ENCODE data around the gene PVR. TPM values are rescaled to one million over a fixed set of nuclear protein-coding genes. Genes with fewer than 3 reads are reported as not detected.

The PVR gene
- total RNA-seq, 1 experiment from 2014 or later = 52.1 TPM

GRCh38 chr19:44697670-44698034, 53.9 kb downstream of the PVR start:
- no peak overlapping the region for H3K4me3 ChIP-seq
- DNase-seq = no peak
- intact Hi-C loops (cut with micrococcal nuclease; ENCODE audit: unreplicated experiment) = no loop called here
- no peaks in the 10 kb centered on the region for H3K79me2 ChIP-seq (ENCODE audit: low read depth)
- peaks cover 35% of the 10 kb centered on the region for H3K4me1 ChIP-seq (replicated peaks; ENCODE audit: insufficient read depth)
- peaks cover 31% of the 10 kb centered on the region for H3F3A ChIP-seq (ENCODE audit: insufficient read depth, low read depth)
- TF ChIP-seq CTCF (conservative IDR thresholded peaks at IDR 0.05) = no peak
- no peak for TF ChIP-seq EZH2 (IDR thresholded peaks at IDR 0.05; ENCODE audit: low read depth)
- H3K27me3 ChIP-seq (ENCODE audit: insufficient read depth, low read depth) = no peaks in the 10 kb centered on the region
- no peaks in the 10 kb centered on the region for H3K36me3 ChIP-seq (ENCODE audit: low read depth)
- H3K4me2 ChIP-seq = no peak overlapping the region
- H2AFZ ChIP-seq = no peak overlapping the region
- H3K9me2 ChIP-seq (ENCODE audit: insufficient read depth) = no peaks in the 10 kb centered on the region
- no peaks in the 10 kb centered on the region for H4K20me1 ChIP-seq (ENCODE audit: insufficient read depth)
- no TSS peak for BruUV-seq (replicated peaks)
- no peak overlapping the region for H3K27ac ChIP-seq
- CTCF ChIA-PET = no interaction called here
- no peaks in the 10 kb centered on the region for H3K9me3 ChIP-seq (ENCODE audit: insufficient read depth, low read depth)
- POLR2A ChIA-PET (ENCODE audit: unreplicated experiment) = no interaction called here

- no peaks in the 10 kb centered on the region for H3K27me3 ChIP-seq (ENCODE audit: insufficient read depth, low read depth)
- H3K36me3 ChIP-seq (ENCODE audit: low read depth) = no peaks in the 10 kb centered on the region
- no peaks in the 10 kb centered on the region for H3K9me2 ChIP-seq (ENCODE audit: insufficient read depth)
- H3K4me3 ChIP-seq = no peak within 1 kb of the TSS
- no peaks in the 10 kb centered on the region for H4K20me1 ChIP-seq (ENCODE audit: insufficient read depth)
- ChIA-PET CTCF (no interaction called here), POLR2A (ENCODE audit: unreplicated experiment) (no interaction called here)
- no peak within 1 kb of the TSS for H3K4me2 ChIP-seq
- no peak within 1 kb of the TSS for H2AFZ ChIP-seq
- H3K79me2 ChIP-seq (ENCODE audit: low read depth) = no peaks in the 10 kb centered on the region
- no peak for DNase-seq
- H3K27ac ChIP-seq = no peak within 1 kb of the TSS
- H3F3A ChIP-seq (ENCODE audit: insufficient read depth, low read depth) = peaks cover 25% of the 10 kb centered on the region
- H3K9me3 ChIP-seq (ENCODE audit: insufficient read depth, low read depth) = no peaks in the 10 kb centered on the region
- H3K4me1 ChIP-seq (replicated peaks; ENCODE audit: insufficient read depth) = peaks cover 25% of the 10 kb centered on the region
- intact Hi-C loops (cut with micrococcal nuclease; ENCODE audit: unreplicated experiment) = no loop called here
- TF ChIP-seq EZH2 (IDR thresholded peaks at IDR 0.05; ENCODE audit: low read depth) (no peak), CTCF (conservative IDR thresholded peaks at IDR 0.05) (no peak)
- BruUV-seq (replicated peaks) = no TSS peak
Observed at GRCh38 chr19:44698492-44699201, 54.9 kb downstream of the PVR start, which contains the start of gene CEACAM16. TSS of gene CEACAM16 (plus strand) at chr19:44699151. CDS start at chr19:44701457, 2,306 bp downstream.

- no TSS peak for BruUV-seq (replicated peaks)
- intact Hi-C loops (cut with micrococcal nuclease; ENCODE audit: unreplicated experiment) = no loop called here
- ChIA-PET CTCF (no interaction called here), POLR2A (ENCODE audit: unreplicated experiment) (interaction anchor here (0.6 kb wide), 1 partner anchor 41 kb away, joined by 4 read pairs; no protein-coding TSS in a partner anchor)
- Histone ChIP-seq H3K9me3 (ENCODE audit: insufficient read depth, low read depth) (no peaks in the 10 kb centered on the region), H3F3A (ENCODE audit: insufficient read depth, low read depth) (peaks cover 14% of the 10 kb centered on the region), H3K27me3 (ENCODE audit: insufficient read depth, low read depth) (no peaks in the 10 kb centered on the region), H3K4me2 (no peak overlapping the region), H3K27ac (no peak overlapping the region), H3K36me3 (ENCODE audit: low read depth) (no peaks in the 10 kb centered on the region), H3K79me2 (ENCODE audit: low read depth) (no peaks in the 10 kb centered on the region), H4K20me1 (ENCODE audit: insufficient read depth) (no peaks in the 10 kb centered on the region), H2AFZ (no peak overlapping the region), H3K4me3 (no peak overlapping the region), H3K9me2 (ENCODE audit: insufficient read depth) (no peaks in the 10 kb centered on the region), H3K4me1 (replicated peaks; ENCODE audit: insufficient read depth) (peaks cover 6% of the 10 kb centered on the region)
- TF ChIP-seq CTCF (conservative IDR thresholded peaks at IDR 0.05) (no peak), EZH2 (IDR thresholded peaks at IDR 0.05; ENCODE audit: low read depth) (no peak)
- DNase-seq = no peak
Observed at GRCh38 chr19:44700547-44700946, 56.8 kb downstream of the PVR start.
